Panc1 (cell line): ENCODE measurements around the gene TCAF2.
"Not testable (repeated sequence)": the region's sequence is repeated elsewhere in the genome, so short reads cannot be mapped to it uniquely, and the experiment has no call there.

Source experiments
- REST ChIP-seq, 2 experiments: IDR thresholded peaks; 2 replicates each; pipeline ENCODE4 v1.6.1; 2011 to 2012; ENCODE audit warnings: low read depth in 2 of 2, control low read depth in 1 of 2, low read length in 1 of 2, mild to moderate bottlenecking in 1 of 2, moderate library complexity in 1 of 2; ENCODE audit not compliant: insufficient read depth in 1 of 2
- TF ChIP-seq, protein P1 (sequence below): fragments of 450-650 bp; IDR thresholded peaks from 2 replicates; pipeline ENCODE4 v1.5.1; 2017; ENCODE audit warnings: mild to moderate bottlenecking

DNA sequence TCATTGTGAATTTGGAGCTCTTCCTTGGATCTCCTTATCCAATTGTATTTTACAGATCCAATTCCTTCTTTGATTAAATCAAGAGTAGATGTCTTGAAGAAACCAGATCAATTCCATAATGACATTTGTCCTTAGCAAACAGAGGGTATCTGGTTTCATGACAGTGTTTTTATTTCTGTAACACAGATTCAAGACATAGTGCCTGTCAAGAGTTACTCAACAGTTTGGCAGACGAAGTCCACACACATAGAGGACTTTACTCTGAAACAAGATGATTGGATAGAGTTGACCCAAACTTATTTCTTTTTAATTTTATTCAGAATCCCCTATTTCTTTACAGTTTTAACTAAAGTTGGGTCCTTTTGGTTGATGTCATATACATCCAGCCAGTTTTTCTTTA is 14.7 kb upstream of the TCAF2 start:
- TF ChIP-seq, protein P1, sequence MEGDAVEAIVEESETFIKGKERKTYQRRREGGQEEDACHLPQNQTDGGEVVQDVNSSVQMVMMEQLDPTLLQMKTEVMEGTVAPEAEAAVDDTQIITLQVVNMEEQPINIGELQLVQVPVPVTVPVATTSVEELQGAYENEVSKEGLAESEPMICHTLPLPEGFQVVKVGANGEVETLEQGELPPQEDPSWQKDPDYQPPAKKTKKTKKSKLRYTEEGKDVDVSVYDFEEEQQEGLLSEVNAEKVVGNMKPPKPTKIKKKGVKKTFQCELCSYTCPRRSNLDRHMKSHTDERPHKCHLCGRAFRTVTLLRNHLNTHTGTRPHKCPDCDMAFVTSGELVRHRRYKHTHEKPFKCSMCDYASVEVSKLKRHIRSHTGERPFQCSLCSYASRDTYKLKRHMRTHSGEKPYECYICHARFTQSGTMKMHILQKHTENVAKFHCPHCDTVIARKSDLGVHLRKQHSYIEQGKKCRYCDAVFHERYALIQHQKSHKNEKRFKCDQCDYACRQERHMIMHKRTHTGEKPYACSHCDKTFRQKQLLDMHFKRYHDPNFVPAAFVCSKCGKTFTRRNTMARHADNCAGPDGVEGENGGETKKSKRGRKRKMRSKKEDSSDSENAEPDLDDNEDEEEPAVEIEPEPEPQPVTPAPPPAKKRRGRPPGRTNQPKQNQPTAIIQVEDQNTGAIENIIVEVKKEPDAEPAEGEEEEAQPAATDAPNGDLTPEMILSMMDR, result not testable (repeated sequence)
- TF ChIP-seq REST (IDR thresholded peaks at IDR 0.05; ENCODE audit: insufficient read depth in 1 of 2, low read depth in 2 of 2, low read length in 1 of 2), result not testable (repeated sequence)
